ENCODE measurements around the gene HDAC4. TPM values are rescaled to one million over a fixed set of nuclear protein-coding genes. Genes with fewer than 3 reads are reported as not detected.

The HDAC4 gene
- total RNA-seq, 4 donors from 2014 or later, result 30.2 to 103 (median 51.7) TPM

DNA sequence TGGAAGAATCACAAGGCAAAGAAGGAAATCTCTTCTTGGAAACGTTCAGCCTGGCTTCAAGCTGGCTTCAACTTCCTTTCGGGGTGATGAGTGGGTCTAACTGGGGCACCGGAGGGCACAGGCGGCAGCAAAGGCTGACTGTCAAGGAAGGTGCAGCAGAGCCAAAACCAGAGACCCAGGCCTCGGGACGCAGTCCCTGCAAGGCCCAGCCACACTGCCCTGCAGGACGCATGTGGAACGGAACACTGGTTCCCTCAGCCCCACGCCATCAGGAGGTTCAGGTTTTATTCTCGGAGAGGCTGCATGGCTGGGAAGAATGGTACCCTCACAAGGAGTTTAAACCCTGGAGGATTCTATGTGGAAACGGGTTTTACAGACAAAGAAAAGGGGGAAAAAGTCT, 165.5 kb downstream of the HDAC4 start:
- TF ChIP-seq, protein P1, sequence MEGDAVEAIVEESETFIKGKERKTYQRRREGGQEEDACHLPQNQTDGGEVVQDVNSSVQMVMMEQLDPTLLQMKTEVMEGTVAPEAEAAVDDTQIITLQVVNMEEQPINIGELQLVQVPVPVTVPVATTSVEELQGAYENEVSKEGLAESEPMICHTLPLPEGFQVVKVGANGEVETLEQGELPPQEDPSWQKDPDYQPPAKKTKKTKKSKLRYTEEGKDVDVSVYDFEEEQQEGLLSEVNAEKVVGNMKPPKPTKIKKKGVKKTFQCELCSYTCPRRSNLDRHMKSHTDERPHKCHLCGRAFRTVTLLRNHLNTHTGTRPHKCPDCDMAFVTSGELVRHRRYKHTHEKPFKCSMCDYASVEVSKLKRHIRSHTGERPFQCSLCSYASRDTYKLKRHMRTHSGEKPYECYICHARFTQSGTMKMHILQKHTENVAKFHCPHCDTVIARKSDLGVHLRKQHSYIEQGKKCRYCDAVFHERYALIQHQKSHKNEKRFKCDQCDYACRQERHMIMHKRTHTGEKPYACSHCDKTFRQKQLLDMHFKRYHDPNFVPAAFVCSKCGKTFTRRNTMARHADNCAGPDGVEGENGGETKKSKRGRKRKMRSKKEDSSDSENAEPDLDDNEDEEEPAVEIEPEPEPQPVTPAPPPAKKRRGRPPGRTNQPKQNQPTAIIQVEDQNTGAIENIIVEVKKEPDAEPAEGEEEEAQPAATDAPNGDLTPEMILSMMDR (IDR thresholded peaks at IDR 0.05), result no peak
- ATAC-seq (ENCODE audit: low FRiP score), result no peak
- no peak for DNase-seq (ENCODE audit: low spot score)

DNA sequence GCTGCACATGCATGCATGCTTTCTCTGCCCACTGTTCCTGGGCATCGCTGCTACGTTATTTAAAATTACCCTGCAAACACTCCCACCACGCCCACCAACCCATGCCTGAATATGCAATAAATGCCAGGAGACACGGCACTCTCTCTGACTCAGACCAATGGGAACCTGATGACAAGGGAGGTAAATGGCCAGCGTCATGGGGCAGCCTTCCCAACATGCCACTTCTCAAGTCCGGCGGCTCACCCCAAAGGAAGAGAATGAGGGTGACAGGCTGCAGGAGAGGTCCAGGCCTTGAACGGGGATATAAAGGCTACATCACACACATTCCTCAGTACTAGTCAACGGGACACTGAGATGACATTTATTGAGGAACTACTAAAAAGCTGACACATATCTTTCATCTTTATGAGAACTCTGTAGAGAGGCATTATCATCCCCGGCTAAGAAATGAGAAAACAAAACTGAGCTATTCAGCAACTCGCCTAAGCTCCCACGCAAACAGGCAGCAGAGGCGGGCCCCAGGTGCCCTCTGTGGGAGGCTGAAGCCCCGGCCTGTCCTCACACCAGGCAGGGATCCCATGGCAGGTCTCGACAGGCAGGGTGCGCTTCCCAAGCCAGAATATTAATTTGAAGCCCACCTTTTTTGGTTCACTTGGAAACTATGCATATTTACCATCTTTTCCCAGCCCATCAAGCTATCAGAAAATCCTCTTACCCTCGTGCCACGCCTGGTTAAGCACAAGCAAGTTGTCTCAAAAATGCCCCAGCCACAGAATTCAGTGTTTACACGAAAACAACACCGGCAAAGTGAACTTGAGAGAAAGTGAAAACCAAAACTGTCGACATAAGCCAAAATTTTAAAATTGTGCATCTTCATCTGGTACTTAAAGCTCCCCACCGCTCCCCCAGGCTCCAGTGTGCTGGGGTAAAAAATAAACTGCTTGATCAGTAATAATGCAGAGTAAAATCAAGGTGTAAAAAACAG, 166.3 kb downstream of the HDAC4 start:
- TF ChIP-seq, protein P1 (IDR thresholded peaks at IDR 0.05), result no peak
- ATAC-seq (ENCODE audit: low FRiP score), result no peak
- no peak for DNase-seq (ENCODE audit: low spot score)

DNA sequence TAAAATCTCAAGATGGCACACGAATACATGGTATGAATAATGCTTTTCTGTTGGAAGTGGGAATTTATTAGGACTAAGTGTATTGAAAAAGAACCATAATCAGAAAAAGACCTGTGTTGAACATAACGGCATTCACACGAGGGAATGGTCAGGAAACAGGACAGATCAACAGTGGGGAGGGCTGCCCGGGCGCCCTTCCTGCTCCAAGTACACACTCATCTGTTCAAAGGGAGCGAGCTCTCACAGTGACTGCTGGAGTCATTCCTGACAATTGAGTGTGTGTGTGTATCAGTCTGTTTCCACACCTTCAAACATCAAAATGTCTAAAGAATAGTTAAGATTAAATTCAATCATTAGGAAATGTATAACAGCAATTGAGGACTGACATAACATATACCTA, 167.2 kb downstream of the HDAC4 start:
- TF ChIP-seq, protein P1 (IDR thresholded peaks at IDR 0.05), result no peak
- ATAC-seq (ENCODE audit: low FRiP score) (no peak), DNase-seq (ENCODE audit: low spot score) (no peak)

DNA sequence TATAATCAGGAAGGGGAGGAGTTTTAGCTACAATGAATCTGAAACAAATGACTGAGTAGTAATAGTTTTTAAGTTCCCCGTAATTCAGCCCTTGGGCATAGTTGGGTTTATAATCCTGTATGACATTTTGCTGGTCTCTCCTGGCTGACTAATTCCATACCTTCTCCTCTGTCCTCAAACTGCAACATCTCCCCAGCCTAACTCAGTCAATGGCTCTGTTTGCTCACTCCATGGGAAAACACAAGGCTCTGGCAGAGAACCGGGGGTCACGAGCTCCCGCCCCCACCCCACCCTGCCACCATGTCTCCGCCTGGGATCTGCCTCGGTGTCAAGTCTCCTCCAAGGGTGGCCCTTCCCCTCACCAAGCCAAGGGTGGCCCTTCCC, 168.6 kb downstream of the HDAC4 start:
- TF ChIP-seq, protein P1 (IDR thresholded peaks at IDR 0.05), result no peak
- no peak for ATAC-seq (ENCODE audit: low FRiP score)
- DNase-seq (ENCODE audit: low spot score), result no peak

DNA sequence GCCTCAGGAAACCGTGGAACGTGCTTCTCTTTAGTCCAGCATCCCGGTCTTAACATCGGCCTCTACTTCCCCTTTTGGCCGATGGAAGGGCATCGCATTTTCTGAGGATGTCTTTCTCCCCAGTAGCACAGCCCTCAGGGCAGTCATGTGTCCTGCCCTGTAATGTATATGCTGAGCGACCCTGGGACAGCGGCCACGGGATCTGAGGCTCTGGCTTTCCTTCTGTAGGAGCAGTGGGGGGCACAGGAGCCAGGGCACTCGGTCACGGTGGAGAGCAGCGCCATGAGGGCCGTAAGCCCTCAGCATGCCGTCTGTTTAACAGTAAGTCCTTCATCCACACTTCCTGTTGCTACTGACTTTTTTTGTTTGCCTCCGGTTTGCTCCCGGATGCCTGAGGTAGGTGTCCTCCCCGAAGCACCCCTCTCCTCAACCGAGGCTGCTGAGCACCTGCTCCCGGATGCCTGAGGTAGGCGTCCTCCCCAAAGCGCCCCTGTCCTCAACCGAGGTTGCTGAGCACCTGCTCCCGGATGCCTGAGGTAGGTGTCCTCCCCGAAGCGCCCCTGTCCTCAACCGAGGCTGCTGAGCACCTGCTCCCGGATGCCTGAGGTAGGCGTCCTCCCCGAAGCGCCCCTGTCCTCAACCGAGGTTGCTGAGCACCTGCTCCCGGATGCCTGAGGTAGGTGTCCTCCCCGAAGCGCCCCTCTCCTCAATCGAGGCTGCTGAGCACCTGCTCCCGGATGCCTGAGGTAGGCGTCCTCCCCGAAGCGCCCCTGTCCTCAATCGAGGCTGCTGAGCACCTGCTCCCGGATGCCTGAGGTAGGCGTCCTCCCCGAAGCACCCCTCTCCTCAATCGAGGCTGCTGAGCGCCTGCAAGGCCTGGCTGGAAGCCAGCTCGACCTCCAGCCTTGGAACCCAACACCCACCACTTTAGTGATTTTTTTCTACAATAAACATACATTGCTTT, 169.3 kb downstream of the HDAC4 start:
- ATAC-seq (ENCODE audit: low FRiP score) (no peak), DNase-seq (ENCODE audit: low spot score) (no peak)
- TF ChIP-seq, protein P1 (IDR thresholded peaks at IDR 0.05), result no peak

DNA sequence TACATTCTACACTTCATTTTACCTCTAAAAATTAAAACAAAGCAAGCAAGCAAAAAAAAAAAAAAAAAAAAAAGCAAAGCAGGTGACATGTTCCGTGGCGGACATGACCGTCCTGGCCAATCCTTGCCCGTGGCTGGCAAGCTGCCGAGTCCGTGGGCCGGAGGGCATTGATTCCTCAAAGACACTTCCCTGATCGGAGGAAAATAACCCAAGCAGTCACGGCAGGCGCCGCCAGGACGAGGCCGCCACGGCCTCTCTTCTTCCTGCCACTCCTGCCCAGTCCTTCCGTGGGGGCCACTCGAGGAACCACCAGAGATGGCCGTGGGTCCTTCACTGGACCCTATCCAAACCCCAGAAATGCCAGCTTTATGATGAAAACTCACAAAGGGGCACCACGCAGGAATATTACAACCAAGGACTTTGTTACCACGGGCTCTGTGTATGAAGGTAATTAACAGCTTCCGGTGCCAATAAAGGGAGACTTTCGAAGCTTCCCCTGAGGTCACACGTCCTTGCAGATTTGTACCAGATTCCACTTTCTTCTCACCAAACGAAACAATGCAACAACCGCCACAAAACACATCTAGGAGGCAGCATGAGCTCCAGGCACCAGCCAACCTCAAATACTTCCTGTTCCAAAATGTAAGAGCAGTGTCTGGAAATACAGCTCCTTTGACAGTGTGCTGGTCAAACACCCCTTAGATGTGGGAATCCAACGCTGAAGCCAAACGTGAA, 170.3 kb downstream of the HDAC4 start:
- no peak for DNase-seq (ENCODE audit: low spot score)
- ATAC-seq (ENCODE audit: low FRiP score), result no peak
- TF ChIP-seq, protein P1 (IDR thresholded peaks at IDR 0.05), result no peak
